NCI-H1092 treated with DMSO at 0.1 percent for 48 hours (cell line): Measurements from ENCODE around the gene IP6K2.

ENCODE experiments used
- DNase-seq: peaks from one replicate; lab custom pipeline; 2025; lab: John Stamatoyannopoulos, UW

The IP6K2 gene

GRCh38 chr3:48688032-48688736 is 28.8 kb downstream of the IP6K2 start:
- DNase-seq = no peak

- DNase-seq = no peak
These were observed 29.8 kb downstream of the IP6K2 start for GRCh38 chr3:48687220-48687678.

GRCh38 chr3:48686538-48687219 is 30.3 kb downstream of the IP6K2 start:
- no peak for DNase-seq

- peak; percentile 63 for DNase-seq
These were observed 31.2 kb downstream of the IP6K2 start, which contains the start of gene NCKIPSD for GRCh38 chr3:48685603-48686511. NCKIPSD (minus strand) TSS chr3:48685915; CDS start chr3:48685807, 108 bp downstream.

- no peak for DNase-seq
These were observed 31.8 kb downstream of the IP6K2 start for GRCh38 chr3:48685293-48685602.

GRCh38 chr3:48684480-48685143 is 32.4 kb downstream of the IP6K2 start:
- DNase-seq = no peak

GRCh38 chr3:48684054-48684349 is 33.0 kb downstream of the IP6K2 start:
- DNase-seq = no peak

- no peak for DNase-seq
These were observed 34.2 kb downstream of the IP6K2 start for GRCh38 chr3:48682786-48683185.

- no peak for DNase-seq
These were observed 34.9 kb downstream of the IP6K2 start for GRCh38 chr3:48681974-48682610.

- DNase-seq = no peak
These were observed 35.5 kb downstream of the IP6K2 start for GRCh38 chr3:48681541-48681880.

- no peak for DNase-seq
These were observed 36.0 kb downstream of the IP6K2 start for GRCh38 chr3:48680811-48681540.

GRCh38 chr3:48679411-48680391 is 37.3 kb downstream of the IP6K2 start:
- no peak for DNase-seq

GRCh38 chr3:48678566-48679380 is 38.2 kb downstream of the IP6K2 start:
- DNase-seq = no peak

GRCh38 chr3:48678056-48678455 is 39.0 kb downstream of the IP6K2 start:
- DNase-seq = no peak

- DNase-seq = no peak
These were observed 42.5 kb downstream of the IP6K2 start for GRCh38 chr3:48674505-48674904.

GRCh38 chr3:48672522-48672921 is 44.5 kb downstream of the IP6K2 start:
- DNase-seq = no peak

GRCh38 chr3:48664929-48665328 is 52.1 kb downstream of the IP6K2 start:
- peak; percentile 8 for DNase-seq

- no peak for DNase-seq
These were observed 52.7 kb downstream of the IP6K2 start for GRCh38 chr3:48664313-48664644.
